Stimulated activated CD8-positive, alpha-beta memory T cell treated with anti-CD3 and anti-CD28 coated beads, Interleukin-12 subunit alpha, Interleukin-12 subunit beta, amount 100 ng/mL, for 4 hours (primary cell): ENCODE results near the gene IL17RD.

Experiments
- DNase-seq: peaks from one replicate; pipeline ENCODE4 v3.0.0-alpha.2; 2020; ENCODE audit warnings: low read depth

The IL17RD gene

DNA sequence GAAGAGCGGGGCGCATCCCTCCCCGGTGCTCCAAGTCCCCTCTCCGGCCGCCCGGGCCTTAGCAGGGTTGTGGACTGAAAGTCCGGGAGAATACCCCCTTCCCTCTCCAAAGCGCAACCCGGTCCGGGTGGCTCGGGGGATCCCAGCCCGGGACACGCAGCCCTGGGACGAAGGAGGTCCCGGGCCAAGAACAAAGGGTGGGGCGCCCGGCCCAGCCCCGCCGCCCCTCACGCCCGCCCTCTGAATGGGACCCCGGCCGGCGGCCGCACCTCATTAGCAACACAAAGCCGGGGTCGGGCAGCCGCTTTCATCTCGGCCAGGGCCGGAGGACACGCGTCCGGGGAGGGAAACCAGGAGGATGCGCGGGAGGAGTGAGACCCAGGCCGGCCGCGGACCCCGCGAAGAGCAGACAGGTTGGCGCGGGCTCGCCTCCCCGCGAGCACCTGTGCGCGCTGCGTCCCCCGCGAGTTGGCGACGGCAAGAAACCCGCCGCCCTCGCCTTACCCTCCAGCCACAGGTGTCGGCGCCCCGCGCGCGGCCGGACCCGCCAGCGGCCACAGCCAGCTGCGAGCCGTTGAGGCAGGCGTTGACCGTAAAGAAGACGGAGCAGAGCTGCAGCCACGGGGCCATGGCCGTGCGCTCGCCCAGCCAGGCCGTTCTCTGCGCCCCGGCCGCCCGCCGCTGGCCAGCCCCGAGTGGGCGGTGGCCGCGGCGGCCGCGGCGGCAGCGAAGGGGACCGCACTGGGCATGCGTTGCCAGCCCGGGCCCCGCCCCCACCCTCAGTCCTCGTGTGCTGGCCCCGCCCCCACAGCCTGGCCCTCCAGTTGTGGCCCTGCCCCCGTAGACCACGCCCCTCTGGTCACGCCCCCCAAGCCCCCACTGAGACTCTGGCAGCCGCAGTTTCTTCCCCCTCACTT lies at the start of gene IL17RD:
IL17RD (minus strand) TSS at position 697 of the 917 bp plus-strand sequence; CDS start at position 630, 67 bp downstream.
- peak; percentile 25 for DNase-seq

- no peak for DNase-seq
Measured at GRCh38 chr3:57206423-57206822, 41.3 kb upstream of the IL17RD start.

GRCh38 chr3:57199895-57200297 lies 34.7 kb upstream of the IL17RD start, which contains the start of gene HESX1:
HESX1 (minus strand) TSS chr3:57199978; CDS start chr3:57199918, 60 bp downstream.
- no peak for DNase-seq

DNA sequence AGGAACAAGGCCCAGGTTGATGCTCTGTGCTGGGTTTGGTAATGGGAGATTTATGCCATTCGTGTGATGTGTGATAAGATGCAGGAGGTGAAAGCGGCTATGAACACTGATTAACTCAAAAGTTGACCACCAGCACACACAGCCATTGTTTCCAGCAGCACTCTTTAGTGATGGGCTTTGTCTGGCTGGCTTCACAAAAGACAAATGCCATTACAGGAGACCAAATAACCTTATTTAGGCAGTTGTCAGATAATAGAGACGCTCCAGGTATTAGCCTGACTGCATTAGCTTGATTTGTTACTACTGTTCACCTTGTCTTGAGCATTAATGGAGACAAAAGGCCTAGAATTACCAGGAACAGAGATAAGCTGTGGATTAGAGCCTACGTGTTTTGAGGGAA lies 29.5 kb upstream of the IL17RD start:
- DNase-seq: no peak

DNA sequence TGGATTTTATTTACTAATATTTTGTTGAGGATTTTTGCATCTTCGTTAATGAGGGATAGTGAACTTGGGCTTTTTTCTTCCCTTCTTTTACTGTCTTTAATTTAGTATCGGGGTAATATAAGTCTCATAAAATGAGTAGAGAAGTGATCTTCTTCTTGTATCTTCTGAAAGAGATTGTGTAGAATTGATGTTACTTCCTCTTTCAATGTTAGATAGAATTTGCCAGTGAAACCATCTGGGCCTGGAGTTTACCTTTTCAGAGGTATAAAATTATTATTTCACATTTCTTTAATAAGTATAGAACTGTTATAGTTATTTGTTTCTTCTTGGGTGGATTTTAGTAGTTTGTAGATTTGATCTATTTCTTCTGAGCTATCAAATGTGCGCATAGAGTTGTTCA lies 26.9 kb upstream of the IL17RD start:
- no peak for DNase-seq

- no peak for DNase-seq
Measured at GRCh38 chr3:57184526-57184925, 19.4 kb upstream of the IL17RD start.

GRCh38 chr3:57179580-57180410 lies 14.6 kb upstream of the IL17RD start:
- DNase-seq: no peak

DNA sequence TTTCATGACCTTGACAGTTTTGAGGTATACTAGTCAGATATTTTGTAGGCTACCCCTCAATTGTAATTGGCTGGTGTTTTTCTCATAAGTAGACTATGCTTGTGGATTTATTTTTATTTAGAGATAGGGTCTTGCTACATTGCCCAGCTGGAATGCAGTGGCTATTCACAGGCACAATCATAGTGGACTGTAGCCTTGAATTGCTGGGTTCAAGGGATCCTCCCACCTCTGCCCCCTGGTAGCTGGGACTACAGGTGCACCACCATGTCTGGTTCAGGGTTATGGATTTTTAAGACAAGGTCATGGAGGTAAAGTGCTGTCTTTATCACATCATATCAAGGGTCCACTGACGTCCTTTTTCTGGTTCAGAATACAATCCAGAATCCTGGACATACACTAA lies 10.9 kb upstream of the IL17RD start:
- no peak for DNase-seq

DNA sequence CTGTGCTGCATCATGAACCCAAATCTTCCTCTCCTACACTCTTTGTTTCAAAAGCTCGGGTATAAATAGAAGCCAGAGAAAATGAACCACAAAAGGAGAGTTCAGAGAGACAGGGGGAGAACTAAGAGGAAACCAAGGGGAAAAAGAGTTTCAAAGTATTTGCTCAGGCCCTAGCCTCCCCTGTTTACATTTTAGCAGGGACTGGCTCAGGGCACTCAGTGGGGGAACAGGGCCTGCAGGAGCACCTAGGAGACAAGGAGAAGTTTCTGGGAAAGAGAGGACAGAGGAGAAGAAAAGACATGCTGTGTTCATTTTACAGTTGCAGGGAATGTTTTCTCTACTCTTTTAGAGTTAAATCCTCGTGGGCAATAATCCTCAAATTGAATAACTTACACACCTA lies 8.5 kb upstream of the IL17RD start:
- DNase-seq: no peak

DNA sequence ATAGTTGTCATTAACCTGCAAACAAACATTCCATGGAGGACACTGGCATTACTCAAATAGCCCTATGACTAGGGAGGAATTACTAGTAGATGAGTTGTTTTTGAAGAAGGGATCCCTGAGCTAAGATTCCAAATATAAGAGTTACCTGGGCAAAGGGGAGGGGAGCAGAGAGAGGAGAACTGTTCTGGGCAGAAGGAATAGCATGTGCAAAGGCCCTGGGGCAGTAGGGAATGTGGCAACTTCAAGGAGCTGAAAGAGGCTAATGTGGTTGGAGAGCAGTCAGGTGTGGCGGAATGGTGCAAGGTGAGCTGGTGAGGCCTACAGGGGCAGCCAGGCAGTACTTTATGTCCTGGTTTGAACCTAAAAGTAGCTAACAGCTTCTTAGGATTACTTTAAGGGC lies 5.8 kb upstream of the IL17RD start:
- no peak for DNase-seq

DNA sequence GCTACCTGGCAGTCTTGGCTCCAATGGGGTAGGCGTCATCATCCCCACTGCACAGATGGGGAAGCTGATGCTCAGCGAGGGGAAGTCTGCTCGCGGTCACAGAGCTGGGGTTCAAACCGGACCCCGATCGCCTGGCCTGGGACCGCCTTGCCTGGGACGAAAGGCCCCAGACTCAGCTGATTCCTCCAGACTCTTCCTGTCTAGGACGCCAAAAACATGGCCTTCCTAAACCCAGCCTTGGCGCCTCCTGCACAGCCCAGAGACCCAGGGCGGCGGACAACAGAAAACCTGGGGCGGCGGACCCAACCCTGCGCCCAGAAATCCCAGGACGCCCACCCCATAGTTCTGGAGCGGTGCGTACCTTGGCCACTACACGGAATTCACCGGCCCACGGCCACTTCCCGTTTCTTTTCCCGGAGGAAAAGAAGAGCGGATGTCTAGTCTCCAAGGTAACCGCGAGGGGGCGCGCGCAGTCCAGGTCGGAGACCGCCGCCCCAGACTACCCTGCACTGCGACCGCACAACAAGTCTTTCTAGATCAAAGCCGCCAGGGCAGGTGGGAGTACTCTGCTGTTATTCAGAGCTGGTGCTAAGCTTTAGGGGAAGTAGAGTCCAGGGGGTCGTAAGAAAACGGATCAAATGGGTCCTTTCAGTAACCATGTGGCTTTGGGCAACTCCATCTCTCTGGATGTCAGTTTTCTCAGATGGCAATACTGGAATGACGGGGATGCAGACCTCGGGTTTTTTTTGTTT lies 4.9 kb upstream of the IL17RD start:
- peak; percentile 35 for DNase-seq

- DNase-seq: no peak
Measured at GRCh38 chr3:57169108-57169507, 4.0 kb upstream of the IL17RD start.

DNA sequence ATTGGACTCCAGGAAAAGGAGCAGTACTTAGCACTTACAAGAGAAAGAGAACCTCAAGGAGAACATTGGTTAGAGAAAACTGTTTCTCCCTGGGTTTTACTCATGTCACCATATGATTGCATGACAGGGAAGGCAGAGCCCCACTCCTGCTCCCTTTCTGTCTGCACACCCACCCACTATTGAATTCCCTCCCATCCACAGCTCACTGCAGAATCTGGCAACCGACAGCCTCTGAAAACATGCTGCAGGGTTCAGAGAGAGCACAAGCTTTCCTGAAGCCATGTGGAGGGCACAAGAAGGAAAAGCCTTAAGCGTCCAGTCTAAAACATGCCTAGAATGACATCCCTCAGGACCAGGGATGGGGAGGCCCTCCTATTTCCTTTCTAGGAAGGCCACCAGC lies 3.0 kb upstream of the IL17RD start:
- no peak for DNase-seq

- DNase-seq: no peak
Measured at GRCh38 chr3:57166660-57167059, 1.5 kb upstream of the IL17RD start.

- no peak for DNase-seq
Measured at GRCh38 chr3:57165641-57166040, 488 bp upstream of the IL17RD start.

- DNase-seq: no peak
Measured at GRCh38 chr3:57164217-57164656, 916 bp downstream of the IL17RD start.

DNA sequence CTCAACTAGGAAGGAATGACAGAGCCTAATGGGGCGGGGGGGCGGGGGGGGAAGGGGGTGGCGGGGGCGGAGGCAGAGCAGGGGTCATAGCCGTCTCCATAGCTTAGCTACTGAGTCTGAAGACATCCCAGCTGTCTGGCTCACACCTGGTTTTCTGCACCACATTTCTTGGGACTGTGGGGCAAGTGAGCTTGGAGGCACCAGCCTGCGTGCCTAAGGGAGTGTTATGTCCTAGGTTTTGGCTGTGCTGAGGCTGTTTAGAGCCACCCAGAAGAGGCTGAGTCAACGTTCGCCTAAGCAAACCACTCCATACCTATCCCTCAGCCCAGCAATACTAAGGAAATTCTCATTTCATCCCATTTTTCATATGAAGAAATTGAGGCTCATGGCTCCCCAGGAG lies 1.4 kb downstream of the IL17RD start:
- no peak for DNase-seq

- DNase-seq: no peak
Measured at GRCh38 chr3:57161915-57162314, 3.2 kb downstream of the IL17RD start.

DNA sequence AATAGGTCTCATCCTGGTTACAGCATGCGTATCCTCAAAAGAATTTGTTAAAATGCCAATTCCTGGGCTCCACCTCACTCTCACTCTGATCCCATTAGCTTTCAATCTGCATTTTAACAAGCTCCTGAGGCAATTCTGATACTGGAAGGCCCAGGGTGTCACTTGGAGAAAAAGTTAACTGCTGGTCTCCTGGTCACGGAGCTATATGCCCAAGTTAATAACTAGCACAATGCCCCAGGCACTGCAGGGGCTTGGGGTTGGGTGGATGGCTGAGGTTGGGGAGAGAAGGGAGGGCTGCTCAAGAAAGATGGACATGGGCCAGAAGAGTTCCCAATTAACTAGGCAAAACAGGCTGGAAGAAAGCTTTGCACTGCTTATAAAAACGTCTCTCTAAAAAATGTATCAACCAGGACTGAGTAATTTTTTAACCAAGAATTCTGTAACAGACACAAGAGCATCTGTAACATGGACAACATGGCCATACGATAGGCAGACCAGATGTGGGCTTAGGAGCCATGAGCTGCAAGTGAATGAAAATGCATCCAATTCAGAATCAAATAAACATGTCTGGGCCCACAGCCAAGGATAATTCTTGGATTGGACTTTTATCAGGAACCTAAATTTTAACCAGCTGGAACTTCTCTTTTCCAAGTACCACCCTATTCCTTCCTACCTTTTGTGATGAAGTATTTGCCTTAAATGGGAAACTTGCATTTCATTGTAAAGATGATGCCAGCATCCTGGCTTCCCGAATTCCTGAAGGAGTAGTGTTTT lies 4.2 kb downstream of the IL17RD start:
- no peak for DNase-seq

DNA sequence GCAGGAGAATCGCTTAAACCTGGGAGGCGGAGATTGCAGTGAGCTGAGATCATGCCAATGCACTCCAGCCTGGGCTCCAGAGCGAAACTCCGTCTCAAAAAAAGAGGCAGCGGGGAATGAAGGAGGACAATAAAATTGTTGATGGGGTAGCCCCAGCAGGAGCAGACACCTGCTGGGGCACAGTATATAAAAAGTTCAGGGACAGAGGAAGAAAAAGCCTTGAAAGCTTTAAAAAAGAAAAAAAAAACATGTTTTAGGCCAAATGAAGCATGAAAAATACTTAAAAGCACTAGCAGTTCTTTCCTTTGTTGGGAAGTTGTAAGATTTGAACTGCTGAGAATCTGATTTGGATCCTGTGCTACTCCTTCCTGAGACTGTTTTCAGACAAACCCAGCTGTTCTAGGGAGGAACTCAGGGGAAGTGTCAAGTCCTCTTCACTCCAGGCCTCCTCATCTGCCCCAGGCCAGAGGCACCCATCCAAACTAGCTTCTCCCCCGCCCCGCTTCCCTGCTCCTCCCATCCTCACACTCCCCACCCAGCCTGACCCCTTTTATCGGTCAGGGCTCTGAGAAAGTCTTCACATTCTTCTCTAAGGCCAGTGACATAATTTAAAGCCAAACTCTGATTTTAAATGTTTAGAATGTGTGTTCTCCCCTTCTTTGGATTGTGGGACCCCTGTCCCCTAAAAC lies 4.9 kb downstream of the IL17RD start:
- no peak for DNase-seq
